Parathyroid adenoma (tissue), 2 donors: ENCODE measurements around the gene MYO1D.

ENCODE experiments used
- H2AFZ ChIP-seq: fragments of 300-600 bp; sonication (generic); one replicate; pipeline ENCODE4 v1.7.0; 2017; ENCODE audit warnings: antibody characterized with exemption, mild to moderate bottlenecking
- H3K27ac ChIP-seq: fragments of 300-600 bp; sonication (generic); one replicate; pipeline ENCODE4 v1.7.0; 2017
- H3K27me3 ChIP-seq: fragments of 300-600 bp; sonication (generic); one replicate; pipeline ENCODE4 v1.7.0; 2017; ENCODE audit warnings: low read length; ENCODE audit not compliant: control insufficient read depth, insufficient read depth
- H3K36me3 ChIP-seq: fragments of 300-600 bp; sonication (generic); one replicate; pipeline ENCODE4 v1.7.0; 2017; ENCODE audit warnings: low read length; ENCODE audit not compliant: control insufficient read depth, insufficient read depth
- H3K4me1 ChIP-seq: fragments of 300-600 bp; sonication (generic); one replicate; pipeline ENCODE4 v1.7.0; 2017; ENCODE audit warnings: control low read depth
- H3K4me2 ChIP-seq: fragments of 300-600 bp; sonication (generic); one replicate; pipeline ENCODE4 v1.7.0; 2017; ENCODE audit warnings: low read length
- H3K4me3 ChIP-seq: fragments of 300-600 bp; sonication (generic); one replicate; pipeline ENCODE4 v1.7.0; 2017; ENCODE audit warnings: low read depth, low read length
- H3K79me2 ChIP-seq: fragments of 300-600 bp; sonication (generic); one replicate; pipeline ENCODE4 v1.7.0; 2017; ENCODE audit warnings: control low read depth
- H3K9ac ChIP-seq: fragments of 300-600 bp; sonication (generic); one replicate; pipeline ENCODE4 v1.7.0; 2017; ENCODE audit warnings: mild to moderate bottlenecking
- H3K9me3 ChIP-seq: fragments of 300-600 bp; sonication (generic); one replicate; pipeline ENCODE4 v1.7.0; 2017; ENCODE audit warnings: low read length; ENCODE audit not compliant: control insufficient read depth
- CTCF ChIP-seq: fragments of 300-600 bp; sonication (generic); IDR thresholded peaks from one replicate; pipeline ENCODE4 v1.7.0; 2017; ENCODE audit warnings: antibody characterized with exemption, mild to moderate bottlenecking
- donor health status: primary hyperparathyroidism.

The MYO1D gene

DNA sequence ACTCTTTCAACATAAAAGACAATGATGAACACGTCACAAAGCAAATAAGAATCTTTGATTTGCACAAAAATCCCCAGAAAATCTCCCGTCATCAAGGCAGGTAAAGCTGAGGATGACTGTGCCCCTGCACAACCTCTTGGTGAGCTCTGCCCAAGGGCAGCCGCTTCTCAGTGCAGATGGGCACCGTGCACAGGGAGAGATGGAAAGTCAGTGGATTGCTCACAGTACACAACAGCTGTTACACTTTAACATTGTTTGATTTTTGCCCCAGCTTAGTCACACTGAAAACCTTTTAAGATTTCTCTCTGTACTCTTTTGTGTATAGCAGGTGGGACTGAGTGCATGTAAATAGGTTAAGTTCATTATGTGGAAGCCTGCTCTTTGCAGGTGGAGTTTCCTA lies 285.9 kb downstream of the MYO1D start:
- Histone ChIP-seq H2AFZ (no peak overlapping the region), H3K9me3 (no peaks in the 10 kb centered on the region), H3K4me2 (no peak overlapping the region), H3K4me1 (no peaks in the 10 kb centered on the region), H3K4me3 (no peak overlapping the region), H3K36me3 (no peaks in the 10 kb centered on the region), H3K79me2 (no peaks in the 10 kb centered on the region), H3K9ac (no peak overlapping the region), H3K27me3 (no peaks in the 10 kb centered on the region), H3K27ac (no peak overlapping the region)
- TF ChIP-seq CTCF: no peak

DNA sequence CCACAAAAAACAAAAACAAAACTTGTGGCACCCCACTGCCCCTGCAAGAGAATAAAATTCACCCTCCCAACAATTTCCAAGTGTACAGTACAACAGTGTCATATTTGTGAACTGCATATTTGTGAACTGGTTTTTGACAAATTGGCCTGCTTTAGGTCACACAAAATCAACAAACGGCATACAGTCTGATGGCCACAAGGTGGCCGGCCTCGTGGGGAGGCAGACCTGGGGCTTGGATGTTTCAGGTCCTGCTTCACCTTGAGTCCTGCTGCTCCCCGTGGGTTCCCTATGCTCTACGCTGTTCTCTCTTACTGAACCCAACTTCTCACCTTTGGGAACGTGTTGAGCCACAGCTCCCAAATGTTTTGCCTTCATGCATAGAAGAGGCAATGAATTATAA lies 287.9 kb downstream of the MYO1D start:
- no peak overlapping the region for H3K9ac ChIP-seq
- no peaks in the 10 kb centered on the region for H3K79me2 ChIP-seq
- H3K36me3 ChIP-seq: no peaks in the 10 kb centered on the region
- H3K4me1 ChIP-seq: no peaks in the 10 kb centered on the region
- H3K27me3 ChIP-seq: no peaks in the 10 kb centered on the region
- TF ChIP-seq CTCF: no peak
- no peaks in the 10 kb centered on the region for H3K9me3 ChIP-seq
- no peak overlapping the region for H2AFZ ChIP-seq
- H3K27ac ChIP-seq: no peak overlapping the region
- no peak overlapping the region for H3K4me2 ChIP-seq
- H3K4me3 ChIP-seq: no peak overlapping the region

DNA sequence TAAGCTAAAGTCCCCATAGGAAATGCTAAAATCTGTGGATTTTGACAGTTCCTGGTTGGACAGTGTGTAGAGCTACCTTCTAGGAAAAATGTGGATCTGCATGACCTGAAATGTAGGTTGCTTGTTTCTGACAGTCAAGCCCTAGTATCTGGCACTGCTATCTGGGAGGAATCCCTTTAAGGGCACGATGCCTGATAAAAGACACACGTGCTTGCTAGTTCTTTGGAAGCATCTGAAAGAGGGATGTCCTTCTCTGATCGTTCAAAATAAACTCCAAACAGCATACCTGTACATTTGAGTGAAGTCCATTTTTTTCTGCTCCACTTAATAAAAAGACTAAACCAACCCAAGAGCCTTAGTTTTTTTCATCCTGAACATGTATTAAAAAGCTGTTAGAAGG lies 288.8 kb downstream of the MYO1D start:
- no peak for TF ChIP-seq CTCF
- no peaks in the 10 kb centered on the region for H3K9me3 ChIP-seq
- no peaks in the 10 kb centered on the region for H3K79me2 ChIP-seq
- H3K9ac ChIP-seq: no peak overlapping the region
- H3K4me2 ChIP-seq: no peak overlapping the region
- no peak overlapping the region for H3K27ac ChIP-seq
- H3K27me3 ChIP-seq: no peaks in the 10 kb centered on the region
- H3K4me3 ChIP-seq: no peak overlapping the region
- no peaks in the 10 kb centered on the region for H3K36me3 ChIP-seq
- no peak overlapping the region for H2AFZ ChIP-seq
- H3K4me1 ChIP-seq: no peaks in the 10 kb centered on the region

DNA sequence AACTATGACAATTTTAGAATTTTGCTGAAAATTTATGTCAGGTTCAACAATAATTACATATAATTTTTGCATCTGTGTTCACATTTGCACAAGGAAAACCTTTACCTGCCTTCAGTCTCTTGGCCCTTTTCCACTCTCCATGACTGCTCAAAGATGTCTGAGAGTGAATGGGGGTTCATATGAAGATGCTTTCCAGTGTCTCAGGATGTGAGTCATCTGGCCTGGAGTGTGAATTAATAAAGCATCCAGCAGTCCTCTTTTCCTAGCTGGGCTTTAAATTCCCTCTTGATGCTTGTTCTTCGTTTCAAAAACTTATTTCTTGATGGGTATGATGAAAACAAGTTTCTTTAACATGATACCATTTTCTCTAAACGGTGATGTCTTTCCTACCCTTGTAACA lies 290.3 kb downstream of the MYO1D start:
- Histone ChIP-seq H3K9ac (no peak overlapping the region), H3K9me3 (no peaks in the 10 kb centered on the region), H3K4me3 (no peak overlapping the region), H2AFZ (no peak overlapping the region), H3K79me2 (no peaks in the 10 kb centered on the region), H3K36me3 (no peaks in the 10 kb centered on the region), H3K4me2 (no peak overlapping the region), H3K27me3 (no peaks in the 10 kb centered on the region), H3K4me1 (no peaks in the 10 kb centered on the region), H3K27ac (no peak overlapping the region)
- TF ChIP-seq CTCF: no peak

- H3K9me3 ChIP-seq: no peaks in the 10 kb centered on the region
- H3K79me2 ChIP-seq: no peaks in the 10 kb centered on the region
- H3K4me3 ChIP-seq: no peak overlapping the region
- no peak overlapping the region for H2AFZ ChIP-seq
- no peak for TF ChIP-seq CTCF
- no peak overlapping the region for H3K4me2 ChIP-seq
- H3K27ac ChIP-seq: no peak overlapping the region
- H3K27me3 ChIP-seq: no peaks in the 10 kb centered on the region
- H3K36me3 ChIP-seq: no peaks in the 10 kb centered on the region
- no peaks in the 10 kb centered on the region for H3K4me1 ChIP-seq
- no peak overlapping the region for H3K9ac ChIP-seq
These were observed 292.1 kb downstream of the MYO1D start for GRCh38 chr17:32584792-32585191.
